ENCODE measurements around the gene ACADSB.
A peak's percentile ranks its signal among the peaks of the same experiment; 100 is the strongest.

Gene ACADSB
- total RNA-seq, result 23.7 to 36.4 reads per million in 2 donors

GRCh38 chr10:123008355-123009104, at the start of gene ACADSB, which contains the start of gene IKZF5:
ACADSB (plus strand) TSS chr10:123009006; CDS start chr10:123009030, 24 bp downstream.
IKZF5 (minus strand) TSS chr10:123008795; CDS start chr10:122998625, 10,170 bp downstream.
- peak; percentile 87 to 99 (median 95) for DNase-seq

- no peak for DNase-seq
Measured at GRCh38 chr10:122962405-122962804, 46.4 kb upstream of the ACADSB start.

GRCh38 chr10:122966879-122967278, 41.9 kb upstream of the ACADSB start:
- no peak for DNase-seq

- DNase-seq, result no peak
Measured at GRCh38 chr10:122968698-122969097, 40.1 kb upstream of the ACADSB start.

- no peak for DNase-seq
Measured at GRCh38 chr10:122974023-122974422, 34.8 kb upstream of the ACADSB start.

- DNase-seq, result no peak
Measured at GRCh38 chr10:122974543-122975064, 34.2 kb upstream of the ACADSB start.

- peak; percentile 67 to 95 (median 82) for DNase-seq
Measured at GRCh38 chr10:122980209-122981065, 28.4 kb upstream of the ACADSB start, which contains the start of gene PSTK. PSTK (plus strand) TSS chr10:122980401; CDS start chr10:122980480, 79 bp downstream.

GRCh38 chr10:122981066-122981464, 27.7 kb upstream of the ACADSB start:
- DNase-seq, result peak in 1 of 5 experiments; percentile 33

GRCh38 chr10:122983898-122984297, 24.9 kb upstream of the ACADSB start:
- DNase-seq, result no peak

GRCh38 chr10:122984708-122985107, 24.1 kb upstream of the ACADSB start:
- no peak for DNase-seq

- DNase-seq, result no peak
Measured at GRCh38 chr10:122986335-122986734, 22.5 kb upstream of the ACADSB start.

GRCh38 chr10:122988501-122988900, 20.3 kb upstream of the ACADSB start:
- DNase-seq, result no peak

- DNase-seq, result no peak
Measured at GRCh38 chr10:122990278-122990677, 18.5 kb upstream of the ACADSB start.

GRCh38 chr10:122992031-122992585, 16.7 kb upstream of the ACADSB start:
- no peak for DNase-seq

GRCh38 chr10:122993797-122994336, 14.9 kb upstream of the ACADSB start:
- no peak for DNase-seq

GRCh38 chr10:122995936-122996335, 12.9 kb upstream of the ACADSB start:
- DNase-seq, result no peak

- no peak for DNase-seq
Measured at GRCh38 chr10:122997864-122998263, 10.9 kb upstream of the ACADSB start.

- no peak for DNase-seq
Measured at GRCh38 chr10:122998360-122998917, 10.4 kb upstream of the ACADSB start.

GRCh38 chr10:122998934-122999333, 9.9 kb upstream of the ACADSB start:
- no peak for DNase-seq

- DNase-seq, result peak in 1 of 5 experiments; percentile 12
Measured at GRCh38 chr10:122999347-122999746, 9.5 kb upstream of the ACADSB start.

- DNase-seq, result no peak
Measured at GRCh38 chr10:123000155-123000554, 8.7 kb upstream of the ACADSB start.

GRCh38 chr10:123001370-123001769, 7.4 kb upstream of the ACADSB start:
- no peak for DNase-seq
